Ovary (tissue), 3 donors: ENCODE results near the gene SYT10.

ENCODE experiments used
- EP300 ChIP-seq: sonication (generic); formaldehyde crosslinking; IDR thresholded peaks from one replicate; pipeline ENCODE4 v1.6.1; 2017; ENCODE audit warnings: antibody characterized with exemption
- POLR2A ChIP-seq: fragments of 450-650 bp; IDR thresholded peaks from one replicate; pipeline ENCODE4 v1.6.1; 2017; ENCODE audit warnings: antibody characterized with exemption, mild to moderate bottlenecking, moderate library complexity
- TF ChIP-seq, protein P1 (sequence below), 3 donors: fragments of 450-650 bp in 2 of 3; fragments of 200-600 bp in 1 of 3; IDR thresholded peaks; one replicate each; pipeline versions ENCODE4 v1.5.1 to v1.8.0; 2016 to 2022; ENCODE audit warnings: antibody characterized with exemption in 3 of 3, mild to moderate bottlenecking in 1 of 3
- donor health status: DM: no; HTN: no; CAD: no.

DNA sequence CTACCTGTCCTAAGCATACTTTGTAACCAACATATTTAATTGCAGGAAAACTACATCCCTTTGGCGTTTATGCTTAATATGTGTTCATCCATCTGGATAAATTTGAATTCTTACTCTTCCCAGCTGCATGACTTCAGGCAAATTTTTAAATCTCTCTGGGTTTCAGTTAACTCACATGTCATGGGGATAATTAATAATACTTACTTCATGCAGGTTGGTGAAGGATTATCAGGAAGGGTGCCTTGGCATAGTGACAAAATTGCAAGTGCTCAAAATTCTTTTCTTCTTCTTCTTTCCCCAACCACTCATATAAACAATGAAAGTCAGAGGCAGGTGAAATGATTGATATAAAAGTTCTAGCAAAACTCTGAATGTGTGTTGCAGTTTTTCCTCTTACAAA is 15.9 kb downstream of the SYT10 start:
- TF ChIP-seq POLR2A (no peak), EP300 (no peak)
- TF ChIP-seq, protein P1, sequence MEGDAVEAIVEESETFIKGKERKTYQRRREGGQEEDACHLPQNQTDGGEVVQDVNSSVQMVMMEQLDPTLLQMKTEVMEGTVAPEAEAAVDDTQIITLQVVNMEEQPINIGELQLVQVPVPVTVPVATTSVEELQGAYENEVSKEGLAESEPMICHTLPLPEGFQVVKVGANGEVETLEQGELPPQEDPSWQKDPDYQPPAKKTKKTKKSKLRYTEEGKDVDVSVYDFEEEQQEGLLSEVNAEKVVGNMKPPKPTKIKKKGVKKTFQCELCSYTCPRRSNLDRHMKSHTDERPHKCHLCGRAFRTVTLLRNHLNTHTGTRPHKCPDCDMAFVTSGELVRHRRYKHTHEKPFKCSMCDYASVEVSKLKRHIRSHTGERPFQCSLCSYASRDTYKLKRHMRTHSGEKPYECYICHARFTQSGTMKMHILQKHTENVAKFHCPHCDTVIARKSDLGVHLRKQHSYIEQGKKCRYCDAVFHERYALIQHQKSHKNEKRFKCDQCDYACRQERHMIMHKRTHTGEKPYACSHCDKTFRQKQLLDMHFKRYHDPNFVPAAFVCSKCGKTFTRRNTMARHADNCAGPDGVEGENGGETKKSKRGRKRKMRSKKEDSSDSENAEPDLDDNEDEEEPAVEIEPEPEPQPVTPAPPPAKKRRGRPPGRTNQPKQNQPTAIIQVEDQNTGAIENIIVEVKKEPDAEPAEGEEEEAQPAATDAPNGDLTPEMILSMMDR (IDR thresholded peaks at IDR 0.05) = no peak
